Measurements from ENCODE around the gene NFATC3. TPM values are rescaled to one million over a fixed set of nuclear protein-coding genes. Genes with fewer than 3 reads are reported as not detected.

The NFATC3 gene
- total RNA-seq, 1 experiment from 2014 or later, result 22.9 TPM

DNA sequence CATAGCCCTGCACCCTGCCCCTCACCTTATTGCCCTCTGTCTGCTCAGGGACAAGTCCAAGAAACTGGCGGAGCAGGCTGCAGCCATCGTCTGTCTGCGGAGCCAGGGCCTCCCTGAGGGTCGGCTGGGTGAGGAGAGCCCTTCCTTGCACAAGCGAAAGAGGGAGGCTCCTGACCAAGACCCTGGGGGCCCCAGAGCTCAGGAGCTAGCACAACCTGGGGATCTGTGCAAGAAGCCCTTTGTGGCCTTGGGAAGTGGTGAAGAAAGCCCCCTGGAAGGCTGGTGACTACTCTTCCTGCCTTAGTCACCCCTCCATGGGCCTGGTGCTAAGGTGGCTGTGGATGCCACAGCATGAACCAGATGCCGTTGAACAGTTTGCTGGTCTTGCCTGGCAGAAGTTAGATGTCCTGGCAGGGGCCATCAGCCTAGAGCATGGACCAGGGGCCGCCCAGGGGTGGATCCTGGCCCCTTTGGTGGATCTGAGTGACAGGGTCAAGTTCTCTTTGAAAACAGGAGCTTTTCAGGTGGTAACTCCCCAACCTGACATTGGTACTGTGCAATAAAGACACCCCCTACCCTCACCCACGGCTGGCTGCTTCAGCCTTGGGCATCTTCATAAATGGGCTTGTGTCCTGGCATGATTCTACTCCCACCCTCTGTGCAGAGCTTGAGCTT is 6.3 kb upstream of the NFATC3 start:
- Histone ChIP-seq H3K36me3 (replicated peaks; ENCODE audit: control insufficient read depth, insufficient read depth, low read length) (peaks cover 31% of the 10 kb centered on the region), H3K27me3 (ENCODE audit: control insufficient read depth, insufficient read depth, low read length) (no peaks in the 10 kb centered on the region), H3K4me3 (ENCODE audit: insufficient read depth, low read depth, low read length) (no peak overlapping the region)
- DNase-seq, result peak; percentile 8

- H3K36me3 ChIP-seq (replicated peaks; ENCODE audit: control insufficient read depth, insufficient read depth, low read length), result peaks cover 27% of the 10 kb centered on the region
- no peak overlapping the region for H3K4me3 ChIP-seq (ENCODE audit: insufficient read depth, low read depth, low read length)
- no peak for DNase-seq
- no peaks in the 10 kb centered on the region for H3K27me3 ChIP-seq (ENCODE audit: control insufficient read depth, insufficient read depth, low read length)
Observed at GRCh38 chr16:68079376-68079625, 5.9 kb upstream of the NFATC3 start.

GRCh38 chr16:68079626-68080344 is 5.4 kb upstream of the NFATC3 start:
- Histone ChIP-seq H3K36me3 (replicated peaks; ENCODE audit: control insufficient read depth, insufficient read depth, low read length) (peaks cover 22% of the 10 kb centered on the region), H3K27me3 (ENCODE audit: control insufficient read depth, insufficient read depth, low read length) (no peaks in the 10 kb centered on the region), H3K4me3 (ENCODE audit: insufficient read depth, low read depth, low read length) (no peak overlapping the region)
- peak; percentile 32 for DNase-seq

DNA sequence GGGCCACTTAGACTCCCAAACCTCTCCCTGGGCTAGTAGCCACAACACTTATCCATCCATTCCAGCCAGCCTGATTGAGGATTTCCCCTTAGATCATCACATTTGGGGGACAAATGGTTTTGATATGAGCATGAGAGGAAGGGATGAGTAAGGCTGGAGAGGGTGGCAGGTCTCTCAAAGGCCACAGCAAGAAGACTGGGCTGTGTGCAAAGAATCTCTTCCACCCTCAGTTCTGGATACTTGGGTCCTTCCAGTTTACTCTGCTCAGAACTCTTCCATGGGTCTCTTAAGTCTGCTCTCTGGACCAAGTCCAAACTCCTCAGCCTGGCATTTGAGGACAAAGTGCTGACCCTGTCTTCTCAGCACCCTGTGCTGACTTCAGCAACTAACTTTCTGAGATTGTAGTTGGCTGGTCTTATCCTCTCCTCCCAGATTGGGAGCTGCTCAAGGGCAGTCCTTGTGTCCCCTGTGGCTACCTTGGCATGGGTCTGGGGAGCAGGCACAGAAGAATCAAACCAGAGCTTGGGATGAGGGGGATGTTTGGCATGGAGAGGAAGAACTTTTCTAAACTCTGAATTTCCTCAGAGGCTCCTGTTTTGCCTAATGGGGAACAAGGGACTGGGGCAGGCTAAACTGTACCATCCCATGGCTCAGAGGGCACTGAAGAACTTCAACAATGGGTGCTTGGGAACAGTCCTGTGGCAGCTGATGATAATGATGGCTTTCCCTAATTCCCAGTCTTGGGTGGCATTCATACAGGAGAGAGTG is 3.1 kb upstream of the NFATC3 start:
- peaks cover 7% of the 10 kb centered on the region for H3K36me3 ChIP-seq (replicated peaks; ENCODE audit: control insufficient read depth, insufficient read depth, low read length)
- H3K27me3 ChIP-seq (ENCODE audit: control insufficient read depth, insufficient read depth, low read length), result no peaks in the 10 kb centered on the region
- H3K4me3 ChIP-seq (ENCODE audit: insufficient read depth, low read depth, low read length), result no peak overlapping the region
- peak; percentile 4 for DNase-seq

DNA sequence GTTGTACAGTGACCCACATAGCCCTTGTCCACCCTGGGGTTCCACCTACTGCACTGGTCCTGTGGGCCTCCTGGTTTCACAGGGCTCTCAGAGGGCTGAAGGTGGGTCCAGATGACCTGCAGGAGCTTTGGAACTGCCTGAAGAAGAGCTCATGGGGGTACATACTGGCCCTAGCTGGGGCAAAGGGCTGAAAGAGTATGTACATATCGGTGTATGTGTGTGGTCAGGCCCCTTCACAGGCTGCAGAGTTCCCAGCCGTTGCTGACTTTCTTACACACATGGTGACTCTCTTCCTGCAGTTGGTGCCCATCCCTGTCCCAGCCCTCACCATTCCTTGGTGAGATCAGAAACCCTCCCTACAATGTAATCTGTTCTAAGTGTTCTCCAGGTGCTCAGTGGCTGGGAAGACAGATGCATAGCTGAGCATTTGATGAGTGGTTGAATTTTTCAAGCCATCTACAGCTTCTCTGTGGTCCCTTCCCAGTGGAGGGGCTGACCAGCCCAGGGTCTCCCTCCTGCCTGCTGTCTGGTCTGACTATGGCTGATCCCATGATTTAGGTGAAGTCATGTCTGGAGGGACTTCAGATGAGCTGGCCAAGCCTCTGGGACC is 2.4 kb upstream of the NFATC3 start:
- no peak overlapping the region for H3K4me3 ChIP-seq (ENCODE audit: insufficient read depth, low read depth, low read length)
- H3K36me3 ChIP-seq (replicated peaks; ENCODE audit: control insufficient read depth, insufficient read depth, low read length), result peaks cover 5% of the 10 kb centered on the region
- H3K27me3 ChIP-seq (ENCODE audit: control insufficient read depth, insufficient read depth, low read length), result no peaks in the 10 kb centered on the region
- peak; percentile 3 for DNase-seq

DNA sequence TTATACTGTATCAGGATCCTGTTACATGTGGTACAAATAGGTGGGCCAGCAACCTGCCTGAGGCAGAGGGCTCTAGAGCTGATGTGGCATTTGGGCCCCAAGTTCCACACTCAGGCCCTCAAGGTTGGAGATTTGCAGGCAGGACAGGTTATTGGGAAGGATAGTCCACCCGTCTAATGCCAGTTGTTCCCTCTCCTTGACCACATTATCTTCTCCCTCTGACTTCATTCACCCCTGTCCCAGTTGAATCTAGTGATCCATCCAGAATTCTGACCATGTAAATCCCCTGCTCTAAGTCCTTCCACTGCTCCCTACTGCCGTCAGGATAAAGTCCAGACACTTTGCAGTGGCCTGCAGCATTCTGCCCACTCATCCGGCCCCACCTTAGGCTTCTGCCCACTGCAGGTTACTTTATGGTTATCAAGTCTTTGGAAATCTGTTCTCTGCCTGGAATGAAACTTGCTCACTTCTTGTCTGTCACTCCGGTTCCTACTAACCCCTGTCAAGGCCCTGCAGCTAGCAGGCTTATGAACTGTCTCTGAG is 1.9 kb upstream of the NFATC3 start:
- no peaks in the 10 kb centered on the region for H3K27me3 ChIP-seq (ENCODE audit: control insufficient read depth, insufficient read depth, low read length)
- peaks cover 1% of the 10 kb centered on the region; the same call in 1 of the 2 replicates for H3K36me3 ChIP-seq (replicated peaks; ENCODE audit: control insufficient read depth, insufficient read depth, low read length)
- H3K4me3 ChIP-seq (ENCODE audit: insufficient read depth, low read depth, low read length), result no peak overlapping the region
- peak; percentile 2 for DNase-seq

- DNase-seq, result peak; percentile 62
- H3K4me3 ChIP-seq (ENCODE audit: insufficient read depth, low read depth, low read length), result peak overlapping the region; percentile 73
- no peaks in the 10 kb centered on the region; the same call in 1 of the 2 replicates for H3K36me3 ChIP-seq (replicated peaks; ENCODE audit: control insufficient read depth, insufficient read depth, low read length)
- no peaks in the 10 kb centered on the region for H3K27me3 ChIP-seq (ENCODE audit: control insufficient read depth, insufficient read depth, low read length)
Observed at GRCh38 chr16:68083861-68084503, 1.2 kb upstream of the NFATC3 start.

- Histone ChIP-seq H3K4me3 (ENCODE audit: insufficient read depth, low read depth, low read length) (peak overlapping the region; percentile 73), H3K36me3 (replicated peaks; ENCODE audit: control insufficient read depth, insufficient read depth, low read length) (no peaks in the 10 kb centered on the region), H3K27me3 (ENCODE audit: control insufficient read depth, insufficient read depth, low read length) (no peaks in the 10 kb centered on the region)
- peak; percentile 88 for DNase-seq
Observed at GRCh38 chr16:68084504-68085258, 489 bp upstream of the NFATC3 start.

DNA sequence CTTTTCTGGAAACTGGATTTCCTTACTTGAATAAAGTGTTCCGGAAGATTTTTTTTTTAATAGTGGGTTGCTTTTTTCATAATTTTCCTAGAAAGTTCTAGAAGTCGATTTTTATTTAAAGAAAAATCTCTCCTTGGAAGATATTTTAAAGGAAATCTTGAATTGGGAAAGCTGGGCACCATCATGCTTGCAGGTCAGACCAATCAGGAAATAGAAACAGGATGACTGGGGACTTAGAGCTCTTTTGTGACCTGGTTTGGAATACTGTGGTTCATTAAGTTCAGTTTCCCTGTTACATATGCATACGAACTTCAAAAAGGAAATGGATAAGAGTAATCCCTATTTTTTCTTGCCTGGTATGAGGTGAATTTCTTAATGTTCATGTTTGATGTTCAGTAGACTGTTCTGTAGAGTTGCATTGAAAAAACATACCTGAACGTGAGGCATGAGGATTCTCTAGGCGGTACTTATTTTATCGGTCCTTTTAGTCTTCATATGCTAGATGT is 1.2 kb downstream of the NFATC3 start:
- H3K36me3 ChIP-seq (replicated peaks; ENCODE audit: control insufficient read depth, insufficient read depth, low read length), result no peaks in the 10 kb centered on the region
- DNase-seq, result peak; percentile 44
- peak overlapping the region; percentile 89 for H3K4me3 ChIP-seq (ENCODE audit: insufficient read depth, low read depth, low read length)
- H3K27me3 ChIP-seq (ENCODE audit: control insufficient read depth, insufficient read depth, low read length), result no peaks in the 10 kb centered on the region

- no peak for DNase-seq
- Histone ChIP-seq H3K27me3 (ENCODE audit: control insufficient read depth, insufficient read depth, low read length) (no peaks in the 10 kb centered on the region), H3K4me3 (ENCODE audit: insufficient read depth, low read depth, low read length) (peak overlapping the region; percentile 89; the same call in 1 of the 2 replicates), H3K36me3 (replicated peaks; ENCODE audit: control insufficient read depth, insufficient read depth, low read length) (no peaks in the 10 kb centered on the region)
Observed at GRCh38 chr16:68086860-68087268, 1.7 kb downstream of the NFATC3 start.

- H3K4me3 ChIP-seq (ENCODE audit: insufficient read depth, low read depth, low read length), result no peak overlapping the region
- H3K36me3 ChIP-seq (replicated peaks; ENCODE audit: control insufficient read depth, insufficient read depth, low read length), result no peaks in the 10 kb centered on the region
- DNase-seq, result no peak
- no peaks in the 10 kb centered on the region for H3K27me3 ChIP-seq (ENCODE audit: control insufficient read depth, insufficient read depth, low read length)
Observed at GRCh38 chr16:68087688-68088087, 2.5 kb downstream of the NFATC3 start.

DNA sequence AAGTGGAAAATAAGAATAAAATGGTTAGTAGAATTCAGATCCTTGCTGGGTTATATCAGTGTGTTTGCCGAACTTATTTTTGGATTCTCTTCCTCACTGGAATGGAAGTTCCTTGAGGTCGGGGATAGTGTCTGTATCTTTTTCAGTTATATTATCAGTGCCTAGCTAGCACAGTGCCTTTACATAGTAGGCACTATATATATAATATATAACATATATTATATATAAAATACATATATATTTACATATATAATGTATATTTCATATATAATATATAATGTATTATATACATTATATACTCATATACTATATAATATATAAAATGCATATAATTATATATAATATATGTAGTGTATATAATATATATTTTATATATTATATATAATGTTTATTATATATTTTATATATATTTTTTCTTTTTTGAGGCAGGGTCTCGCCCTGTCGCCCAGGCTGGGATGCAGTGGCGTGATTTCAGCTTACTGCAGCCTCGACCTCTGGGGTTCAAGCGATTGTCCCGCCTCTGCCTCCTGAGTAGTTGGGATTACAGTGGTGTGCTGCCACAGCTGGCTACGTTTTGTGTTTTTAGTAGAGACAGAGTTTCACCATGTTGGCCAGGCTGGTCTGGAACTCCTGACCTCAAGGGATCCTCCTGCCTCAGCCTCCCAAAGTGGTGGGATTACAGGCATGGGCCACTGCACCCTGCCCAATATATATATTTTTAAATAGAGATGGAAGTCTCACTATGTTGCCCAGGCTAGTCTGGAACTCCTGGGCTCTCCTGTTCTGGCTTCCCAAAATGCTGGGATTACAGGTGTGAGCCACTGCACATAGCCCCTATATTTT is 3.2 kb downstream of the NFATC3 start:
- Histone ChIP-seq H3K27me3 (ENCODE audit: control insufficient read depth, insufficient read depth, low read length) (no peaks in the 10 kb centered on the region), H3K4me3 (ENCODE audit: insufficient read depth, low read depth, low read length) (no peak overlapping the region), H3K36me3 (replicated peaks; ENCODE audit: control insufficient read depth, insufficient read depth, low read length) (no peaks in the 10 kb centered on the region)
- DNase-seq, result no peak

DNA sequence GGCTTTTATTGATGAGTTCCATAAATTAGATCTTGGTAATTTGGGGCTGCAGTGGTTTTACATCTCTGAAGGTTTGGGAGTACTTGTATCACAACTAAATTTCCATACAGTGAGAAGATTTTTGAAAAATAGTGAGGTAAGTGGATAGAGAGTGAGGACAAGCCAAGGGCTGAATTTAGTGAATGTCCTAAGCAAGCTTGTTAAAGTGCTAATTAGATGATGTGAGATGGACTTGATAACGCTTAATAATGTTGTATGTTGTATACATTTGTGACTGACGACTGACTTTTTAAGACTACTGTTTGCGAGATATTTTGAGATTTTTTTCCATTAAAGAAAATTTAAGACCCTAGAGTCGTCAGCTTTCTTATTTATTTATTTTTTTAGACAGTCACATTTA is 3.9 kb downstream of the NFATC3 start:
- DNase-seq, result no peak
- no peaks in the 10 kb centered on the region for H3K27me3 ChIP-seq (ENCODE audit: control insufficient read depth, insufficient read depth, low read length)
- no peaks in the 10 kb centered on the region for H3K36me3 ChIP-seq (replicated peaks; ENCODE audit: control insufficient read depth, insufficient read depth, low read length)
- H3K4me3 ChIP-seq (ENCODE audit: insufficient read depth, low read depth, low read length), result no peak overlapping the region
